Measurements from ENCODE around the gene ABR.

- TF ChIP-seq CTCF (IDR thresholded peaks at IDR 0.05; ENCODE audit: low read length) (no peak), EZH2 (optimal IDR thresholded peaks at IDR 0.05; ENCODE audit: low read depth, low read length) (no peak)
These were observed 13.5 kb downstream of the ABR start for GRCh38 chr17:1166276-1166675.

Measured in MM.1S (cell line).